ENCODE measurements around the gene CCL28.

DNA sequence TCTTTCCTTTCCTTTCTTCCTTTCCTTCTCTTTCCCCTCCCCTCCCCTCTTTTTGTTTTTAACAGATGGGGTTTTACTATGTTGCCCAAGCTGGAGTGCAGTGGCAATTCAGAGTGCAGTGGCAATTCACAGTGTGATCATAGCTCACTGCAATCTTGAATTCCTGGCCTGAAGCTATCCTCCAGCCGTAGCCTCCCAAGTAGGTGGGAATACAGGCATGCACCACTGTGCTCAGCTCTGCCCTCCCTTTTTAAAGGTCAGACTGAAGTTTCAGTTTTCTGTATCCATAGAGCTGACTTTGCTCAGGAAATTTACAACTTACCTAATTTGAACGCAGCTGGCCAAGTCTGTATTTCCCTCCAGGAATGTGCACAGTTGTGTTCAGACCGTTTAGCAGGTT lies 696 bp downstream of the CCL28 start:
- TF ChIP-seq CTCF (conservative IDR thresholded peaks at IDR 0.05 in 1 of 2, IDR thresholded peaks at IDR 0.05 in 1 of 2; ENCODE audit: low read depth in 1 of 2, low read length in 2 of 2) = no peak
- no peak for TF ChIP-seq EZH2 (IDR thresholded peaks at IDR 0.05; ENCODE audit: low read length, missing control alignments)

Measured in fibroblast of lung (primary cell).